HG03139 (cell line): ENCODE measurements around the gene TCOF1.

Experiments used
- ATAC-seq: cut with Tn5 transposase; IDR thresholded peaks from one replicate; pipeline ENCODE4 v1.9.1; 2021; ENCODE audit not compliant: unreplicated experiment

Gene TCOF1

DNA sequence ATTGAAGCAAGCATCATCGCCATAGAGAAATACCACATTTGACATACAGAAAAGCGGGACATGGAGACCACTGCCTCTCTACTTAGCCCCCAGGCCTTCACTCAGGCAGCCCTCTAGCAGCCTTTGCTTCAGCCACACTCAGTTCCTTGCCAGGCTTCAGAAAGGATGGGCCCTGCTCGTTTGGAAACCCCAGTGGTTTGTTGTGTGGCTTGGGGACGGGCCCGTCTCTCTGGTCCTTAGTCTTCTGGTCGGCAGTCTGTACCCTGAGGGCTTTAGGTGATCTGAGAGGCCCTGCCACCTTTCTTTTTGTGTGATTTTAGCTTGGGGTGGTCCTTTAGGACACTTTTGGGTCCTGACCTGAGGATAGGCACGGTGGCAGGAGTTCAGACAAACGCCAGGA is 33.7 kb upstream of the TCOF1 start:
- ATAC-seq, result no peak

DNA sequence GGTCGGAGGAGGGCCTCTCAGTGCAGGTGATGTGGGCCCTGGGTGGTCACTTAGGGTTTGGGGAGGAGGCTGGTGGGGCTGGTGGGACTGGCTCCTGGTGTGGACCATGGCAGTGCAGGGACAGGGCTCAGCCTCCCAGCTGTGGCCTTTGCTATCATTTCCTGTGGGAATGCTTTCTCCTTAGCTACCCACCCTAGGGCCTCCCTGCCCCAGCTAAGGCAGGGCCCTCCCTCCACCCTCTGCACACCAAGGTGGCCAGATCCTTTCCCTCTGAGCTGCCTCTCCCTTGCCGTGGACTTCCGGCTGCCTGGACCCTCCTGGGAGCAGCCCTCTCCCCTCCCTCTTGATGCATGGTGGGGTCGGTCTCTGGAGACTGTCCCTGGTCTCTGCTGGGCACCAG is 32.1 kb upstream of the TCOF1 start:
- ATAC-seq, result no peak

DNA sequence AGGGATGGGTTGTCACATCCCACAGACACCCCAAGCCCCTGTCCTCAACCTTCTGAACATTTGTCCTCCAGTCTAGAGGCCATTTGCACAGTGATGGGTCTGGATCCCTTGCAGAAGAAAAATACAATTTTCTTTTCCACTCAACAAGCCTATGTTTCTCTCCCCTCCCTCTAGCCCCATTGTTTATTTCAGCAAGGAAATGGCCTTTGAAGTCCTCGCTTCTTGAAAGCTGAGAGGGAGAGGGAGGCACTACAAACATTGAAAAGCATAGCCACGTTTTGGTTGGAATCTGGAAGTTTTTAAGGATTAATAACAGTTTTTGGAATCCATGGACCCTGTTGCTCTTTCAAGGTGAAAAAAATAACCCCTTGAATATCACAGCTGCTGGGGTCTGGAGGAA is 30.8 kb upstream of the TCOF1 start:
- no peak for ATAC-seq

DNA sequence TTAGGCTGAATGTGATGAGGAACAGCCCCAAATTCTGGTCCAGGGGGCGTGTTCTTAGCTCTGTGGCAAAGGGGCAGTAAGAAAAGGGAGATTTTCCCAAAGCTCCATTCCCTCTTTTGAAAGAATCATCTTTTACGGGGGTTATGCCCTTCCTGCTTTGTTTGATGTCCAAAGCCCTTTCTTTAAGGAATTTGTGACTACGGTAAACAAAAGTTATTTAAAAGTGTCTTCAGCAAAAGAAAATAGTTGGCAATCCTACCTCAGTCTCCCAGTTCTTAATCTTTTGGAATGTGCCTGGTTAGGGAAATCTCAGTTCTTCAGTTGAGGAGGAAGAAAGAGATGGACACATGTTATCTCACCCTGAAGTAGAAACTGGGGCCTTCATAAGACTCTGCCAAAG is 30.4 kb upstream of the TCOF1 start:
- ATAC-seq, result no peak

DNA sequence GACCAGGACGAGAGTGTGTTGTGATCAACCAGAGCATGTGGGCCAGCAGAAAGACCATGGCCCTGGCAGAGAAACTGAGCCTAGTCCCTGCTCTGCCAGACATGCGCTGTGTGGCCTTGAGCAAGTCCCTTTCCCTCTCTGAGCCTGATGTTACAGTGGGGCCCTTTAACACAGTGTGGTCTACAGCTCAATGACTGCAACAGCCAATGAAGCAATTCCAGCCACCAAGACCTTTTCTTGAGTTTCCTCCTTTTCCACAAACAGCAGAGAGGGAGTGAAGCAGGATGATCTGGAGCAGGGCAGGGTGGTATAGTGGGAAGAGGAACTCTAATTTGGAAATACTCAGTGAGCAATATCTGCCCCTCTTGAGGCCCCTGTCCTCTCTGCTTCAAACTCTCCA is 29.0 kb upstream of the TCOF1 start:
- no peak for ATAC-seq

DNA sequence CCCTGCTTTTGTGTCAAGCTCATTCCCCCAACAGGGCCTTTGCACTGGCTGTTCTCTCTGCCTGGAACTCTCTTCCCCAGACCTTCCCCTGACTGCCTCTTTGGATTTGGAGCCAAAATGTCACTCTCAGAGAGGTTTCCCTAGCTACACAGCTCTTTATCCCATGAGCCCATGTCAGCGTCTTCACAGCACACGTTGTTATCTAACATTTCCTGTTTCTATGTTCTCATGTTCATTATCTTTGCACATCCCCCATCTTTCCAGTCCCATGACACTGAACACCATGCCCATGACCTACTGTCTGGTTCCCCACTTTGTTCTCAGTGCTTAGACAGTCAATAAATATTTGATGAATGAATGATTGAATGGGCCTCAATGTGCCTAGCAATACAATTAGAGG is 28.5 kb upstream of the TCOF1 start:
- no peak for ATAC-seq

DNA sequence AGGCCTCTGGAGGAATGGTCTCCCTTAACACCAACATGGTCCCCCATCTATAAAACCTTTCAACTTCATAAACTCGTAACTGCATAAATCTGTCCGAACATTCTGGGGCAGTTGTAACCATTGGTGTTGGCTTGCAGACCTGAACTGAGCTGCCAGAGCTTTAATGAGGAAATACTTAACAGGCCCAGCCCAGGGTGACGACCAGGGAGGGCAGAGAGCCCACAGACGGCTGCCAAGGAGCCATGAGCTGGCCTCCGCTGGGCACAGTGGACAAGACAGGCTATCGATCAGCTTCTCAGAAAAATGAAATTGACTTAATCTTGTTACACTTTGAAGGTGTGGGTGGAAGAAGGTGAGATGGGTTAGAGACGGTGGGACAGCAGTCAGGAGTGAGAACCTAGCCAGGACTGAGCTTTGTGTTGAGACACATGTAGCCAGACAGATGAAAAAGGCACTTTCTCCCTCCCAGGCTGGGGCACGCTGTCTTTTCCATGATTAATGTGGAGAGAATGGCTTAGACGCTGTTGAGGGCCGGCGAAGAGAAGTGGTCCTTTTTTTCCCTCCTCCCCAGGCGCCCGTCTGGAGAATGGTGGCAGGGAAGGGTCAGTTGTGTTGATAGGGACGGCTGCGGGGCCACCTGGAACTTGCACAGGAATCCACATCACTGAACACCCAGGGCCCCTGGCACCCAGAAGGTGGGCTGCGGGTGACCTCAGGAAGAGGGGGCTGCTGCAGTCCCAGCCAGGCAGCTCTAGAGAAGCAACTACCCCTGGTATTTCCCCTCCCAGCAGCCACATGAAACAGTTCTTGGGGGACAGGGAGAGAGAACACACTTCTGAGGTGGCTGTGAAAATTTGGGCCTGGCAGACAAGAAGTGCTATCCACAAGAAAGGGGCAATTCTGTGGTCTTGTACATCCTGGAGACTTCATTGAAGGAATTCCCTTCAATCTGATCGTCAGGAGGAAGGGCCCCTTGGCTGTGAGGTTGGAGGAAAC is 27.3 kb upstream of the TCOF1 start:
- ATAC-seq, result no peak

DNA sequence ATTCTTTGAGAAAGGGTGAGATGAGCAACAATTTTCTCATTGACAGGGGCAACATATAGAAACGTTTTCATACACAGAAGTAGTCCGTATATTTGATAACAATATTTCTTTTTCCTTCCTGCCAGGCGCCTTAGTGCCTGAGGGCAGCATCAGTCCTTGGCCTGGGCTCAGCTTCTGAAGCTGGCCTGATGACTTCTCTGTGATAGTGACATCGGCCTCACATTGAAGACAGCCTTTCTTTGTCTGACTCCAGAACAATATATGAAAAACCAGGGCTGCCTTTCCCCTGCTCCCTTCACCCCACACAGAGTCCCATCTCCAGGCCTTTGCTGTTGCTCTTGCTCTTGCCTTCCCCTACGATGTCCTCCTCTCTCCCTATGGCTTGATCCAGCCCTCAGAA is 24.1 kb upstream of the TCOF1 start:
- no peak for ATAC-seq

DNA sequence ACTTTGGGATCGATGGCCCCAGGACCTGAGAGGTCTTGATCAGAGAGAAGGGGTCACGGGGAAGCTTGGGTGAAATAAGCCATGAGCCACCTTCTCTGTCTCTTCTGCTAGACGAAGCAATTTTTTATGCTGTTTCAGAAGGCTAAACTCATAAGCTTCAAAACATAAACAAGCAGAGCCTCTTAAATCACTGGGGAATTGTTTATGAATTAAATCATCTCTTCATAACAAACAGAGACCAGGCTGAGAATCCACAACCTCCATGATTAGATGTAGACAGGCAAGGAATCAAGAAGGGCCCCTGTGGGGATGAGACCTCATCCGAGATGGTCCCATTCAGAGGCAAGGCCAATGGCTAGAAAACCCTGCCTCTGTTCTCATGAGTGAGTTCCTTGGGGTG is 21.7 kb upstream of the TCOF1 start:
- ATAC-seq, result no peak

DNA sequence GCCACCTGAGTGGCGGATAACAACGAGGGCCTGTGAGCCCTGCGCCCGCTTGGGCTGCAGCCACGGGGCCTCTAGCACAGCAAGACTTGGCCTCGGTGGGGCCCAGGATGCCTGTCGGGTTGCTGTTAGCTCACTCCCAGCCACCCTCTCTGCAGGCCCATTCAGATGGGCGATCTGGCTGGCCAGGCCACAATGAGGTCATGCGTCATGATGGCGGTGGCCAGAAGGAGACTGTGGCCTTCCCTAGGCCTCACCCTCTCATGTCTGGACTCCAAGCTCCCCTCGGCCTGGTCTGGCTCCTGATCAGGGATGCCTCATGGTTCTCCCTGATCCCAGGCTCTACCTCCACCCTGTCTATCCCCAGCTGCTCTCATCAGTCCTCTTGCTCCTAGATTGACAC is 19.0 kb upstream of the TCOF1 start:
- no peak for ATAC-seq

DNA sequence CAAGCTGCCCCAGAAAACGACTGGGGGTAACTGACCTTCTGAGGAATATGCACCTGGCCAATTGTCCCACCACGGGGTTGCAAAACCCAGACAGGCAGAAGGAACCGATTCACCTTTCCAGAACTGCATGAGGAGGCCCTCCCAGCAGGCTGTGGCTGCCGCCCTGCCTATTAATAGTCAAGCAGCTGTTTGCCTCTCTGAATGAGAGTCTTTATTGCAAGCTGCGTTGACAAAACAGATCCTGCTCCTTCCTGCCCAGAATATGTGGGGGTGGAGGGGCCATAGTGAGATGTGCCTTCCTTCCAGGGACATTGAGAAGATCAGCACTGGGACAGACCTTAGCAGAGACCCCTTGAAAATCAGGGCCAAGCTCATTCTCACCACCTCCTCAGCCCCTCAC is 18.3 kb upstream of the TCOF1 start:
- ATAC-seq, result no peak

DNA sequence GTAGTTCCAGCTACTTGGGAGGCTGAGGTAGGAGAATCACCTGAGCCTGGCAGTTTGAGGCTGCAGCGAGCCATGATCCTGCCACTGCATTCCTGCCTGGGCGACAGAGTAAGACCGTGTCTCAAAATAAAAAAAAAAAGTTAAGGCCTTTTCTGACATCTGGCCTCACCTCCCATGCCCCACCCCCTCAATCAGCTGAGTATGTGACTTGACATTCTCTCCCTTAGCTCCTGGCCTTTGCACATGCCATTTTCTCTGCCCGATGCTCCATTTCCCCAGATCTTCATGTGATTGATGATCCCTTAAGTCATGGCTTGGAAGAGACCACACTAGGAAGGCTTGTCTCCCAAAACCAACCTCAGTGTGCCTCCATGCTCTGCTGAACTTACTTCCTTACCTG is 17.7 kb upstream of the TCOF1 start:
- ATAC-seq, result no peak

DNA sequence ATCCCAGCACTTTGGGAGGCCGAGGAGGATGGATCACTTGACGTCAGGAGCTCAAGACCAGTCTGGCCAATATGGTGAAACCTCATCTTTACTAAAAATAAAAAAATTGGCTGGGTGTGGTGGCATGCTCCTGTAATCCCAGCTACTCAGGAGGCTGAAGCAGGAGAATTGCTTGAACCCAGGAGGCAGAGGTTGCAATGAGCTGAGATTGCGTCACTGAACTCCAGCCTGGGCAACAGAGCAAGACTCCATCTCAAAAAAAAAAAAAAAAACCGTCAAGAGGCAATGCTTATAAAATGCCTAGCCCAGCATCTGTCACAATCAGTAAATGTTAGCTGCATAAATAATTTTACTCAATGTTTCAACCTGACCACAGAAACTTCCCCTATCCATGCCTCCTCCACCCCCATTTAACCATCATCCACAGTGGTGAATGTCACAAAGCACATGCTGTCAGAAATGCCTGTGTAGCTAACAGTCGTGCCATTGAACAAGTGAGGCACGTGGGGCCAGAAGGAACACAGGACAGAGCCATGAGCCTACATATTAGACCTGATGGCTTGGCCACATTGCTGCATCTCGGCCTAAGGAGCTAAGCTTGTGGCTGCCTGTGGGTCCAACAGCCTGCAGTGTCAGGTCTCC is 16.8 kb upstream of the TCOF1 start:
- ATAC-seq, result no peak

DNA sequence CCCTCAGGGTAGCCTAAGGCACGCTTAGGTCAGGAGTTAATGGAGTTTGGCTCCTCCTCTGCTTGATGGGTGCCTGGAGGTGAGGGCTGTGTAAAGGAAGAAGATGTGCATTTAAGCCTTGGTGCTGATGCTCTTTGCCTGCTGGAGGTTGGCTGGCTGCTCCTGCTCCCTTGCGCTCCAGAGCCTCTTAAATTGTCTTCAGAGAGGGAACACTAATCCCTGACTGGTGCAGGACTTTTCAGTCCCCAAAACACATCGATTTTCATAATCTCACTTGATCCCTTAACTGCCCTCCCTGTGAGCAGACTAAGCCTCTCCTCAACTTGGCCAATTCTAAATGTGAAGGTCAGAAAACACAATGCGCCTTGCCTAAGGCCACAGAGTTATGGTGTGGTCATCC is 16.2 kb upstream of the TCOF1 start:
- no peak for ATAC-seq

DNA sequence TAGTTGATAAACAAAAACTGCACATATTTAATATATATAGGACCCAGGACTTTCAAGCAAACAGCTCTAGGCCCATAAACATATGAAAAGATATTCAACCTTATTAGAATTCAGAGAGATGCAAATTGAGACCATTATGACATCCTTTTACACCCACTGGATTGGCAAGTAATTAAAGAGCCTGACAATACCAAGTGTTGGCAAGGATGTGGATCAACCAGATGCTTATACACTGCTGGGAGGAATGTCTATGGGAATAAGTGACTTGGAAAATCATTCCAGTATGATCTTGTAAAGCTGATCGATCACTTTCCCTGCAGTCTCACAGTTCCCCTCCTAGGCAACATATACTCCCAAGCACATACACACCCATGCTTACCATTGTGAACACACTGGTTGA is 15.5 kb upstream of the TCOF1 start:
- ATAC-seq, result no peak

DNA sequence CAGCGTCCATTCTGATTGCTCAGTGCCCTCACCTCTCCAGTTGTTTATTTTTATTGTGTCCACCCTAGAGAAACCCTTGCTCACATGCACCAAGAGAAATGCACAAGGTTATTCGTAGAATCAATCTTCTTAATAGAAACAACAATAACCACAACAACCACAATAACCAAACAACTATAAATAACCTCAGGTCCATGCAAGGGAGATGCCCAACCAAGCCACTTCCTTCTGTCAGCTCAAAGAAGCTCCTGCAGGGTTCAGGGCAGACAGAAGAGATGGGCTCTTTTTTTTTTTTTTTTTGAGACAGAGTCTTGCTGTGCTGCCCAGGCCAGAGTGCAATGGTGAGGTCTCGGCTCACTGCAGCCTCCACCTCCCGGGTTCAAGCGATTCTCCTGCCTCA is 14.9 kb upstream of the TCOF1 start:
- ATAC-seq, result no peak

DNA sequence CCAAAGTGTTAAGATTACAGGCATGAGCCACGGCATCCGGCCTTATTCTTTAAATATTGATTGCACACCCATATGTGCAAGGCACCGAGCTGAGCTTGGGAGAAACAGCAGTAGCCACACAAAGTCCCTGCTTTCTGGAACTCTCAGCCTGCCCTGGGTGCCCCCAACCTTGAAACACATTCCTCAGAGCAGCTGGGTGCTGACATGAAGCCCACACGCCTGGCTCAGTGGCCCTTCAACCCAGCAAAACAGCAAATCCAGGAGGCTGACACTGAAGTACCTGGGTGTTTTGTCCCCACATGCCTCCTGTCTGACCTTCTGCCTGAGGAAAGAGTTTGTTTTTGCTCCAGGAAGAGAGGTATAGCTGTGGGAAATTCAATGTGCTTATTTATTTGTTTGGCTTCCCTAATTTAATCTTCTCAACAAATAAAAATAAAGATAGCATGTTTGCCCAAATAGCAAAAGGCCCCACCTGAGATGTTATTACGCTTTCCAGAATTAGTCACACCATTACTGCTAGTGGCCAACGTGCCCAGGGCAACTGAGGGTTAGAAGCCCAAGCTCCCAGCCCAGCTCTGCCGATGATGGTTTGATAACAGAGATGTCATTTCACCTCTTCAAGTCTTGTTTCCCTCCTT is 13.4 kb upstream of the TCOF1 start:
- no peak for ATAC-seq

DNA sequence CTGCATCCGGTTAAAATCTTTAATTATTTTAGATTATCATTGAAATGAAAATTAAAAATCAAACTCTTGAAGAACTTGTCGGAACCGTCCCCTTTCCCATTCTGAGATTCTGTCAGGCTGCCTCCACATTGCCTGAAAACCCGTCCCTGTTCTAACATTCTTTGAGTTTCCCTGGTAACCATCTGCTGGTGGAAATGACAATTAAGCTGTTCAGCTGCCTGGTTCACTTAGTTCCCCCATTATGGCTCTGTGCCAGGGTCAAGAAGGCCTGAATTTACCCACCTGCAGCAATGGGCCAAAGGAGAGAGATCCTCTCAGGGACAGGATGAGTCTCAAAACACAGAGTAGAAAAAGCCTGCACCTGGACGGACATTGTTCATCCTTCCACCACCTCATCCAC is 11.8 kb upstream of the TCOF1 start:
- no peak for ATAC-seq

DNA sequence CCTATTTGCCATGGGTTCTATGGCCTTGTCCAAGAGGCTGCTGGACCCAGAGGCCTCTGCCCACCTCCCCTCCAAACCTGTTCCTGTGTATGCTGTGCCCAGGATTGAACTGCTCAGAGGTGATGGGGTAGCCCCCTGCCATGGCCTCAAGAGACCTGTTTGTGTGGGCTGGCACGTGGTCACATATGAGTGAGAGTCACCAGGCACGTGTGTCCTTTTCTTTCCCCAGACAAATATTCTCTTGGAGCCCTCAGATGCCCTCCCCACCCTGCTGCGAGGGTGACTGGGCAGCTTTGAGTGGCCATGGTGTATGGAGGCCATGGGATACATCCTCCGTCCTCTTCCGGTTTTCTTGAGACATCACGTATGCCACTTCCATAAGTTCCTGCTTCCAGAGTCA is 10.9 kb upstream of the TCOF1 start:
- ATAC-seq, result no peak

DNA sequence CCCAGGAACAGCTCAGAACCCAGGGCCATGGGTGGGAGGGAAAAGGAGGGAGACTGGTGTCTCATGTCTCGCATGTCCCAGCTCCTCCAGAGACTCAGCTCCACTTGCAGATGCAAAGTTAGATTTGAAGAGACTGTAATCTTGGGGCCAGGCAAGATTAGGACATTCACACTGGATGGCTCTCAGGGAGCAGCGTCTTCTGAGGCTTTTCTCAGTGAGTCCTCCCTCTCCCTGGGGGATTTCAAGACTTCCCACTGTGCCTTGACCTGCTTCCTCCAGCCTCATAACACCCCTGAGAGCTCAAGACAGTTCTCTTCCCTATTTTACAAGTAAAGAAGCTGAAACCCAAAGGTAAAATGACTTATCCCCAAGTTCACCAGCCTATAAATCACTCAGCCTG is 10.5 kb upstream of the TCOF1 start:
- no peak for ATAC-seq

DNA sequence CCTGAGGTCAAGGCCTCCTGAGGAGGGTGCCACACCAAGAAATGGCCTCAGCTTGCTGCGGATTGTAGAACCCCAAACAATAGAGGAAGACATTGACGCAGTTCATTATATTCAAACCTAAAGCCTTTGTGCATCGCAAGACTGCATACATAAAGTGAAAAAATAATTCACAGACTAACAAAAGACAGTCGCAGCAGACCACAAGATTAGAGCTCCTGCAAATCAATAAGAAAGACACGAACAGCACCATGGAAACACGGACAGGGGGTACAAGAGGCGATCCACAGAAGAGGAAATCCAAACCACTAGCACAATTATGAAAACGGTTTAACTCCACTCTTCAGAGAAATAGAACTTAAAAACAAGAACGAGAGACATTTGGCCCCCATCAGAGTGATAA is 10.0 kb upstream of the TCOF1 start:
- ATAC-seq, result no peak

DNA sequence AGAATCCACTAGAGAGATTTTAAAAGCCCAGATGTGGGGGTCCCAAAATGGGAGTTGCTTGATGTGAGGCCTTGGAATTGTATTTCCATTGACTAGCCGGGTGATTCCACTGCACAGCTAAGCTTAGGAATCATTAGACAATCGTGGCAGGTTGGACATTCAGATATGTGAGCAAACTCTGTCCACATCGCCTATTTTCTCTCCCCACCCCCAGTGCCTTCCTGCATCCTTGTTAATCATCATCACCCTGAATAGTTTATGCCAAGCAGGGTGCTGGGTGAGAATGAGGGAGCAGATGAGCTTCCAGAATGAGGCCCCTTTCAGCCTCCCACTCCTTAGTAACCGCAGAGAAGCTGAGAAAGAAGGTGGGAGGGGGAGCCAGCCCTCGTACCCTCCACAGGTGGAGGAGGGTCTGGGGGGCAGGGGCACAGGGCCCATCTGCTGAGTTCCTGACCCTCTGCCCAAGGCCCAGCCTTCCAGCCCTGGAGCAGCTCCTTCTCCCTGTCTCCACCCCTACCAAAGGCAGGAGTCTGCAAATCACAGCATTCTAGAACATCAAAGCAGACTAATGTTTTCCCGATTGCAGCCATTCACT is 7.7 kb upstream of the TCOF1 start:
- ATAC-seq, result no peak
